Measurements from ENCODE around the gene B3GNT2. TPM values are rescaled to one million over a fixed set of nuclear protein-coding genes. Genes with fewer than 3 reads are reported as not detected.

Gene B3GNT2
- total RNA-seq, result 22.0 and 30.6 TPM in 2 replicates

GRCh38 chr2:62195421-62196277 lies at the start of gene B3GNT2:
TSS of gene B3GNT2 (plus strand) at chr2:62196115. CDS start at chr2:62222221, 26,106 bp downstream.

All from smooth muscle cell of the umbilical artery (primary cell).